Measurements from ENCODE around the gene SLC35B4. TPM values are rescaled to one million over a fixed set of nuclear protein-coding genes. Genes with fewer than 3 reads are reported as not detected.

SLC35B4 gene
- total and polyA plus RNA-seq, 7 donors, result 2.4 to 9.4 (median 6.1) TPM

- no peak overlapping the region for H3K27ac ChIP-seq
- no peaks in the 10 kb centered on the region for H3K36me3 ChIP-seq
- H3K27me3 ChIP-seq, result no peaks in the 10 kb centered on the region
- H3K9me3 ChIP-seq, result no peaks in the 10 kb centered on the region
- H3K4me1 ChIP-seq, result no peaks in the 10 kb centered on the region
- intact Hi-C loops (cut with DNase I), result no loop called here
- H3K4me3 ChIP-seq, result no peak overlapping the region
- TF ChIP-seq EP300 (IDR thresholded peaks at IDR 0.05) (no peak), CTCF (IDR thresholded peaks at IDR 0.05) (no peak), POLR2AphosphoS5 (IDR thresholded peaks at IDR 0.05) (no peak), POLR2A (IDR thresholded peaks at IDR 0.05) (no peak)
- 85 to 90% methylated on average over 2 of the region's 2 CpGs for WGBS, 2 donors
- no peak for DNase-seq
These were observed 70.0 kb downstream of the SLC35B4 start for GRCh38 chr7:134246761-134247160.

GRCh38 chr7:134246347-134246746 lies 70.4 kb downstream of the SLC35B4 start:
- no peak for TF ChIP-seq CTCF (IDR thresholded peaks at IDR 0.05)
- no peak for TF ChIP-seq POLR2A (IDR thresholded peaks at IDR 0.05)
- TF ChIP-seq EP300 (IDR thresholded peaks at IDR 0.05), result no peak
- 68 to 70% methylated on average over 3 of the region's 3 CpGs for WGBS, 2 donors

GRCh38 chr7:134245253-134245652 lies 71.5 kb downstream of the SLC35B4 start:
- WGBS, 2 donors, result 79 to 91% methylated on average over 2 of the region's 2 CpGs
- Histone ChIP-seq H3K27me3 (no peaks in the 10 kb centered on the region), H3K4me1 (no peaks in the 10 kb centered on the region), H3K9me3 (no peaks in the 10 kb centered on the region), H3K36me3 (no peaks in the 10 kb centered on the region), H3K27ac (no peak overlapping the region), H3K4me3 (no peak overlapping the region)
- intact Hi-C loops (cut with DNase I), result no loop called here
- TF ChIP-seq POLR2AphosphoS5 (IDR thresholded peaks at IDR 0.05), result no peak
- TF ChIP-seq CTCF (IDR thresholded peaks at IDR 0.05), result no peak
- no peak for TF ChIP-seq POLR2A (IDR thresholded peaks at IDR 0.05)
- no peak for TF ChIP-seq EP300 (IDR thresholded peaks at IDR 0.05)
- DNase-seq, result no peak

More at GRCh38 chr7:134246347-134246746, 70.4 kb downstream of the SLC35B4 start:
- H3K36me3 ChIP-seq, result no peaks in the 10 kb centered on the region
- intact Hi-C loops (cut with DNase I), result no loop called here
- no peaks in the 10 kb centered on the region for H3K4me1 ChIP-seq
- H3K9me3 ChIP-seq, result no peaks in the 10 kb centered on the region
- no peak overlapping the region for H3K27ac ChIP-seq
- H3K27me3 ChIP-seq, result no peaks in the 10 kb centered on the region
- H3K4me3 ChIP-seq, result no peak overlapping the region
- no peak for DNase-seq

Other genes with a start within 250 kb of the SLC35B4 start
- gene LRGUK, start 189.6 kb downstream of the SLC35B4 start, total RNA-seq, result under 1 TPM; 0.28 to 0.71 (median 0.37) TPM
- gene LRGUK, start 189.6 kb downstream of the SLC35B4 start, polyA plus RNA-seq, result under 1 TPM in 1 of 3 donors, not detected in 2; 0.03 TPM
- gene AKR1B1, start 142.2 kb upstream of the SLC35B4 start, total RNA-seq, result 10 to 100 TPM; 35.8 to 59.2 (median 50.0) TPM
- 10 to 100 TPM; 40.3 to 50.5 (median 44.4) TPM for gene AKR1B1, start 142.2 kb upstream of the SLC35B4 start, polyA plus RNA-seq
- under 1 TPM; 0.36 to 0.66 (median 0.55) TPM for gene AKR1B10, start 210.6 kb upstream of the SLC35B4 start, total RNA-seq
- gene AKR1B10, start 210.6 kb upstream of the SLC35B4 start, polyA plus RNA-seq, result 100 to 1,000 TPM in 2 of 3 donors, 10 to 100 TPM in 1; 81.3 to 332 (median 186) TPM
- gene AKR1B15, start 232.2 kb upstream of the SLC35B4 start, total RNA-seq, result not detected
- under 1 TPM in 1 of 3 donors, not detected in 2; 0.22 TPM for gene AKR1B15, start 232.2 kb upstream of the SLC35B4 start, polyA plus RNA-seq

All from sigmoid colon (tissue), 7 donors.